Left kidney (tissue), 8 donors: ENCODE data around the gene PDCD1. TPM values are rescaled to one million over a fixed set of nuclear protein-coding genes. Genes with fewer than 3 reads are reported as not detected.
"Not testable (repeated sequence)": the region's sequence is repeated elsewhere in the genome, so short reads cannot be mapped to it uniquely, and the experiment has no call there.

Experiments
- DNase-seq: peaks from one replicate; pipeline ENCODE4 v3.0.0-alpha.2; 2013
- long read RNA-seq, 8 donors: transcript quantifications; one replicate each; lab custom pipeline, GENCODE V29; 2026
- polyA plus RNA-seq: library from polyadenylated mRNA; unstranded; fragments of 120-200 nt; gene quantifications from one replicate; pipeline ENCODE4 v1.2.1, GENCODE V29; 2013; ENCODE audit not compliant: insufficient read length

Gene PDCD1
- 0.13 TPM for polyA plus RNA-seq
- long read RNA-seq, donor 1: 0 reads
- long read RNA-seq, donor 2: 0 reads
- long read RNA-seq, donor 3: 0 reads
- long read RNA-seq, donor 4: 0 reads
- long read RNA-seq, donor 5: 0 reads
- long read RNA-seq, donor 6: 0 reads
- long read RNA-seq, donor 7: 0 reads
- long read RNA-seq, donor 8: 0 reads

DNA sequence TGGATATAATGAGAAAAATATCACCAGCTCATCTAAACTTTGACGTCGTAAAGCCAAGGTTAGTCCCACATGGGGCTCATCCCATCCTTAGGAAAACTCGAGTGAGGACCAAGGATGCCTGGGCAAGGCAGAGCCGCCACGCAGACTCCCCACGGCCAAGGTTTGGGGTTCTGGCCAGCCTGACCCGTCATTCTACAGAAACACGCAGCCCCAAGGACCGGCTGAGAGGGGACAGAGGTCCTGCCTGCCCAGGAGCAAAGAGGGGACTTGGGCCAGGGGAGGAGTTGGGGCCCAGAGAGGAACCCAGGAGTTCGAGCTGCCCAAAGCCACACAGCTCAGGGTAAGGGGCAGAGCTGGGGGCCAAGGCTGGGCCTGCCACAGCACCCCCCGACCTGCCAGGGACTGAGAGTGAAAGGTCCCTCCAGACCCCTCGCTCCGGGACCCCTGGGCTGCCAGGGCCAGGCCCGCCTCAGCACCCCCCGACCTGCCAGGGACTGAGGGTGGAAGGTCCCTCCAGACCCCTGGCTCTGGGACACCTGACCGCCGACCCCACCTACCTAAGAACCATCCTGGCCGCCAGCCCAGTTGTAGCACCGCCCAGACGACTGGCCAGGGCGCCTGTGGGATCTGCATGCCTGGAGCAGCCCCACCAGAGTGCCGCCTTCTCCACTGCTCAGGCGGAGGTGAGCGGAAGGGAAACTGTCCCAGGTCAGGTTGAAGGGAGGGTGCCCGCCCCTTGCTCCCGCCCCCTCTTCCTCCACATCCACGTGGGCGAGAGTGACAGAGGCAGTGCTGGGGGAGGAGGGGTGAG, at the start of gene PDCD1:
TSS of gene PDCD1 (minus strand) at position 689 of the 811 bp plus-strand sequence. CDS start at position 633, 56 bp downstream.
- DNase-seq: no peak

- DNase-seq: not testable (repeated sequence)
Observed at GRCh38 chr2:241907831-241908230, 49.1 kb upstream of the PDCD1 start.

GRCh38 chr2:241906826-241907570, 48.3 kb upstream of the PDCD1 start:
- DNase-seq: no peak

GRCh38 chr2:241906378-241906770, 47.7 kb upstream of the PDCD1 start:
- not testable (repeated sequence) for DNase-seq

DNA sequence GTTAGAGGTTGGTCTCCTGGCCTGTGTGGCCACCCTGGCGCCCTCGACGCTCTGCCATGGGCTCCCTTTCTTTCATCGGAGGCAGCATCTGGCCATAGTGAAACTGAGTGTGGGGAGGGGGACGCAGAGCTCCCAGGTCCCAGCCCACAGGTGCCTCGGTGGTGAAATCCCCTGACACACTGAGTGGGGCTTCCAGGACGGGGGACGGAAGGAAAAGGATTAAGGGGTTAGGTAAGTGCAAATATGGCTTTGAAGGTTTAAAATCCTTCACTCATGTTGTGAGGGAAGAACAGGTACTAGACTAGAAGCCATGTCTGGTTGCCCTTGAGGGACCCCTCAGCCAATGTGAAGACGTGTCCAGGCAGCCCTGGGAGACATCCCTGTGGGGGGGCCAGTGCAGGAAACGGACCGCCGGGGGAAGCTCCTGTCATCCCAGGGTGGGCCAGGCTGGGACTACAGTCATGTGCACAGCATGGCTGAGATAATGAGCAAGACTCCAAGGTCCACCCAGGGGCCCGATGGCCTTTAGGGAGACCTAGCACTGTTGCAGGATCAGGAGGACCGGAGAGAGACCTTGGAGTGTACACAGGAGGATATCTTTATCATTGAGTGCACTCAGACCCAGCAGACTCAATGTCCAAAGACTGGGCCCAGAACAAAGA, 47.2 kb upstream of the PDCD1 start:
- no peak for DNase-seq

DNA sequence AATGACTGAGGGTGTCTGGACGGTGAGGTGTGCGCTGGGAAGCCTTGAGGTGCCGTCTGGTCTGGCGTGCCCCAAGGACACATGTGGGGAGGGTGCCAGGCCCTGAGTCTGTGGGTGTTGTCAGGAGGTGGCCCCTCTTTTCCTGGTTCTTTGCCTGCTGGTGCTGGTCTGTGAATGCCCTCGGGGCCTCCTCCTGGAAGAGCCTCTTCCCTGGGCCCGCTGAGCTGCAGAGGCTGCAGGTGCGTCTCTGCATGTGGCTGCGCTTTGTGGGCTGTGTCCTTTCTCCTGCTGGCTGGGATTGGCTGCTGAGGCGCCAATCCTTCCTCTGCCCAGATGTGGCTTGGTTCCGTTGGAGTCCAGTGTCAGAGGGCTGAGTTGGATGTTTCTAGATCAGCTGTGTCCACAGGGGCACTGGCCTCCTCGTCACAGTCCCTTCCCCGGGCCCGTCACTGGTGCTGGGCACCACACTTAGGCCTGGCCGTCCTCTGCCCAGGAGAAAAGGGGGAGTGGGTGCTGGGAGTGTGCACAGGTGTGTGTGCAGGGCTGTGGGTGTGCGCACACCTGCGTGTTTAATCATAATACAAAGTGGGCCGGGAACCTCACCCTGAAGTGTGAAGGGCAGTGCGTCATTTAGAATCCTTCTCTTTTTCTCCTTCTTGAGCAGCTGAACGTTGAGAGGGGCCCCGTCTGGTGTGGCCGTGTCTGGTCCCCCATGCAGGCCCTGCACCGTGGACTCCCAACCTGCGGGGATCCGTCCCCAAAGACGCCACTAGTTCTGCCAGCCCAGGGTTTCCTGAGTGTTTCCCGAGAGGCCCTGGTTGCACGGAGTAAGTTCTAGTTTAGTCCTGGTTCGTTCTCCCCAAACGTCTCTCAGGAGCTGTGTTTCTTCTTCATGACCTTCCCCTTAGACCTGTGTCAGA, 46.4 kb upstream of the PDCD1 start:
- DNase-seq: no peak

DNA sequence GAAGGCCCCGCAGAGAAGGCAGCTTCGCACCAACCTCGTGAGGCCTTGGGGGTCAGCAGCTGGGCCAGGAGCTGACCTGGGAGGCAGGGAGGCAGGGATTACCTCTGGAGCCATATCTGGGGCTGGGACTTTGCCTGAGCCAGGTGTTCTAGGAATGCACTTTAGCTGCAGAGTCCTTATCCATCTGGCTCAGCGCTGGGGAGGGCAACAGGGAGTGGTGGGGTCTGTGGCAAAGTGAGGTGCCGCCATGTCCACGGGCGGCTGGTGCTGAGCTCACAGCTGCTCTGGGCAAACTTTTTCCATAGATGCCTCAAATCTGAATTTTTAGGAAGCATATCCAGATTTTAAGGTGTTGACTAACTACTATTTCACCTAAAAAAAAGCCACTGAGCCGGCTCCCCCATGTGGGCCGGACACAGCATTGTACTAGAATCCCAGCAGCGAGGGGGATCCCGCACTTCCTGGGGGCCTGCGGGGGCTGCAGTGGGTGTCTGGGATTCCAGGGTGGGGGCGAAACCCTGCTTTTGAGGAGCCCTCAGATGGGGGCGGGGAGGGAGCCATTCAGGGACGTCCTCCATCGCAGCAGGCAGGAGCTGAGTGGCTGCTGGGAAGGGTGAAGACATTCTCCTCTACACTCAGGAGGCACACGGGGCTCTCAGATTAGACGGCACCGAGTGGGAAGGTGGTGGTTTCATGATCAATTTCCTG, 45.5 kb upstream of the PDCD1 start:
- DNase-seq: no peak

DNA sequence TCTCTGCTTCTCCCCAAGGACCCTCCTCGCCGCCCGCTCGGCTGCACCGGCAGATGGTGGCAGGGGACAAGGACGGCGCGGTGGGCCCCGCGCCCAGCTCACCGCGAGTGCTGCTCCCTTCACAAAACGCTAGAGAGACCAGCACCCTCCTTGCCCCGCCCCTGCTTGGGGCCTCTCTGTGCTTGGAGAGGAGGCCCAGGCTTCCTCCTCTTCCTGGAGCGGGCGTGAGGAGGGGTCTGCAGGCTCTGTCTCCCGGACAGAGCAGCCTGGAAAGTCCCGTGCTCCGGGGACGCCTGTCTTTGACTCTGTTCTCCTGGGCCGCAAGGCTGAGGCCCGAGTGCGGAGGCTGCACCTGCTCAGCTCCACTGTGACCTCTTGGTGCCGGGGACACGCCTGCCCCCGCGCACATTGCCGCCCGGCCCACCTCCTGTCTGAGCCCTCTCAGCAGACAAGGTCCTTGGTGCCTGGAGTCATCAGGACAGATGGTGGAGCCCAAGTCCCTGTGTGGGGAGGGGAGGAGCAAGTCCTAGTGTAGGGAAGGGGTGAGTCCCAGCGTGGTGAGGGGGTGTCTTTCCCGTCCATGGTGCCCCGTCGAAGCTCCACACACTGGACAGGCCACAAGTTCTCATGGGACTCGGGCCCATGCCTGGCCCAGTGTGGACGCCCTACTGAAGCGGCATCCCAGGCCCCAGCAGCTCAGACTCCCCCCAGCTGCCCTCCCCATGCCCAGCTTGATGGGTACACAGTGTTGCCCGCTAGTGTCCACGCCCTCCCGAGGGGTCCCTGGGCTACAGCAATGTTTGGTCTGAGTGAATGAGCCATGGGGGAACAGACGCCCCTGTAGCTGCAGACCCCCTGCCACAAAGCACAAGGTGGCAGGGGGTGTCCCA, 44.7 kb upstream of the PDCD1 start:
- DNase-seq: no peak

DNA sequence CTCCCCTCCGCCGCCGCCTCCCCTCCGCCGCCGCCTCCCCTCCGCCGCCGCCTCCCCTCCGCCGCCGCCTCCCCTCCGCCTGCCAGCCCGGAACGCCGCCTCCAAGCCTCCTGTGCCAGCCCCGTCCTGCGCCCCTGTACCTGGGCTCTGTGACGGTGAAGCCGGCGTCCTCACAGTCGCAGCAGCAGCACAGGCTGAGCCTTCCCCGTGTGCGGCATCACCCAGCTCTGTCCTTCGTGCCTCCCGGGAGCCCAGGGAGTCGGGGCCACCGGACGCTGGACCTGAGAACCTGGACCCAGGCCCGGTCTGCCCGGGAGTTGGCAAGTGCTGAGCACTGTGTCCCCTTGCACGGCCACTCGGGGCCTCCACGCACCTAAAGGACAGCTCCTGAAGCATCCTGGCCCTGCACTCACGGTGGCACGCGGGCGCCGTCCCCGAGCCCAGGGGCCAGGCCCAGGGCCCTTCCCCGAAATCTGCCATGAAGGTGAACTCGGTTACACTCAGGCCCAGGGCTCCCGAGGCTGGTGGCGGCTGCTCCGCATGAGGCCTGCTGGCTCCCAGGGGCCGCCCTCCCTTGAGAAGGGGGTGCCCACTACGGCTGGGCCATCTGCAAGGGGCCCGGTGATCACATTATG, 43.8 kb upstream of the PDCD1 start:
- no peak for DNase-seq

GRCh38 chr2:241901500-241902351, 43.0 kb upstream of the PDCD1 start:
- no peak for DNase-seq

- DNase-seq: no peak
Observed at GRCh38 chr2:241901018-241901380, 42.3 kb upstream of the PDCD1 start.

GRCh38 chr2:241900251-241901017, 41.7 kb upstream of the PDCD1 start:
- no peak for DNase-seq

- DNase-seq: no peak
Observed at GRCh38 chr2:241898463-241899270, 40.0 kb upstream of the PDCD1 start.

- DNase-seq: no peak
Observed at GRCh38 chr2:241897231-241897916, 38.7 kb upstream of the PDCD1 start.

GRCh38 chr2:241896746-241897201, 38.1 kb upstream of the PDCD1 start:
- DNase-seq: no peak
